Fibroblast of pulmonary artery (primary cell): ENCODE measurements around the gene CAMTA1.

Experiments used
- DNase-seq: peaks from one replicate; pipeline ENCODE4 v3.0.0-alpha.2; 2010; ENCODE audit warnings: low read depth
- H3K4me3 ChIP-seq: replicated peaks from 2 replicates; pipeline ENCODE4 v1.5.1; 2011; ENCODE audit warnings: low read depth, mild to moderate bottlenecking, control low read depth, low read length, moderate library complexity
- TF ChIP-seq, protein P1 (sequence below): IDR thresholded peaks from 2 replicates; pipeline ENCODE4 v1.5.1; 2011; ENCODE audit warnings: mild to moderate bottlenecking, control low read depth, low read length, inconsistent platforms; ENCODE audit errors: missing control alignments

The CAMTA1 gene

DNA sequence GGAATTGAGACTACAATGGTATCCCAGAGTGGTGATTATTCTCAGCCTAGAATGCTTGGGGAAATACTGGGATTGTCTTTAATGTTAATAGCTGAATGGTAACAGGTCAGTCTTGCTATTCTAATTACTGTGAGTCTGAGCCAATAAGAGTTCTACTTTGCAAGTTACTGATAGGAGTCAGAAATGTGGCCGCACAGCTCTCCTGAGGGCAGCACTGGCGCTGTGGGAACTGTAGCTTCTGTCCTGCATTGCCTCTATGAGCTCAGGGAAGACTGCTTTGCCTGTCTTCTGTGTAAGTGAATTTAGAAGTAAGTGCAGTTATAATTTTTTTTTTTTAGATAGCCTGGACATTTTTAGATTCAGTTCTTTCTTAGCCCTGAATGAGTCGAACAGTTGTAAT lies 975.8 kb downstream of the CAMTA1 start:
- TF ChIP-seq, protein P1, sequence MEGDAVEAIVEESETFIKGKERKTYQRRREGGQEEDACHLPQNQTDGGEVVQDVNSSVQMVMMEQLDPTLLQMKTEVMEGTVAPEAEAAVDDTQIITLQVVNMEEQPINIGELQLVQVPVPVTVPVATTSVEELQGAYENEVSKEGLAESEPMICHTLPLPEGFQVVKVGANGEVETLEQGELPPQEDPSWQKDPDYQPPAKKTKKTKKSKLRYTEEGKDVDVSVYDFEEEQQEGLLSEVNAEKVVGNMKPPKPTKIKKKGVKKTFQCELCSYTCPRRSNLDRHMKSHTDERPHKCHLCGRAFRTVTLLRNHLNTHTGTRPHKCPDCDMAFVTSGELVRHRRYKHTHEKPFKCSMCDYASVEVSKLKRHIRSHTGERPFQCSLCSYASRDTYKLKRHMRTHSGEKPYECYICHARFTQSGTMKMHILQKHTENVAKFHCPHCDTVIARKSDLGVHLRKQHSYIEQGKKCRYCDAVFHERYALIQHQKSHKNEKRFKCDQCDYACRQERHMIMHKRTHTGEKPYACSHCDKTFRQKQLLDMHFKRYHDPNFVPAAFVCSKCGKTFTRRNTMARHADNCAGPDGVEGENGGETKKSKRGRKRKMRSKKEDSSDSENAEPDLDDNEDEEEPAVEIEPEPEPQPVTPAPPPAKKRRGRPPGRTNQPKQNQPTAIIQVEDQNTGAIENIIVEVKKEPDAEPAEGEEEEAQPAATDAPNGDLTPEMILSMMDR = no peak
- DNase-seq = no peak
- H3K4me3 ChIP-seq = no peak overlapping the region

DNA sequence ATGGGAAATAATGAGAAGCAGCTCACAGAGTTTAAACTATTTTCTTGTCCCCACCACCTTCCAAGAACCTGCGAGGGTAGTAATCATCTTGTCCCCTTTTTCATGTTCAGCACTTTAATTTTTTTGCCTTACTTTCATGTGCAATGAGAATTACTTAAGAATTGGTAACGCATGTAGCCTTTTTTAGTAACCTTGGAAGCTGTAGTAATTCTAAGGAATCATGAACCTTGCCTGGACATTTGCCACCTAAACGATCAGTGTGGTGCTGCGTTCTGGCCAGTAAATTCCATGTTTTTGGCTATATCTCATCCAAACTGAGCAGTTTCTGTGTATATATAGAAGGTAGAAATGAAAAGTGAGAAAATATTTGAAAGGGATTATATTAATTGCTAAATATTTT lies 981.9 kb downstream of the CAMTA1 start:
- DNase-seq = no peak
- TF ChIP-seq, protein P1 = no peak
- no peak overlapping the region for H3K4me3 ChIP-seq

DNA sequence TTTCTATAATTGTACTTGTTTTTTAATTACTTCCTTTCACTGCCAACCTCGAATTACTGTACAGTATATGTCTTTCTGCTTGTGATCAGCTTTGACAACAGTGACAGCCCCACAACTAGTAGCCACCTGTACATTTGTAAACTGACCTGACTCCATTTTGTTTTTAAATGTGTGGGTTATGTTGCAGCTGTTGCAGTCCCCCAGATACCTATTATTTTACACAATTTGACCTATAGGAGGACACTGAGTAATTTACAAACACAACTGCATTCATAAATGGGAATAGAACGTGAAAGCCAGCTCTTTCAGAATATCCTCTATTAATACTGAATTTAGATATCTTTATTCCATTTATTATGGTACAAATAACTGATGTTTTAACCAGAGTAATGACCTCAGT lies 983.3 kb downstream of the CAMTA1 start:
- TF ChIP-seq, protein P1 = no peak
- DNase-seq = no peak
- H3K4me3 ChIP-seq = no peak overlapping the region

DNA sequence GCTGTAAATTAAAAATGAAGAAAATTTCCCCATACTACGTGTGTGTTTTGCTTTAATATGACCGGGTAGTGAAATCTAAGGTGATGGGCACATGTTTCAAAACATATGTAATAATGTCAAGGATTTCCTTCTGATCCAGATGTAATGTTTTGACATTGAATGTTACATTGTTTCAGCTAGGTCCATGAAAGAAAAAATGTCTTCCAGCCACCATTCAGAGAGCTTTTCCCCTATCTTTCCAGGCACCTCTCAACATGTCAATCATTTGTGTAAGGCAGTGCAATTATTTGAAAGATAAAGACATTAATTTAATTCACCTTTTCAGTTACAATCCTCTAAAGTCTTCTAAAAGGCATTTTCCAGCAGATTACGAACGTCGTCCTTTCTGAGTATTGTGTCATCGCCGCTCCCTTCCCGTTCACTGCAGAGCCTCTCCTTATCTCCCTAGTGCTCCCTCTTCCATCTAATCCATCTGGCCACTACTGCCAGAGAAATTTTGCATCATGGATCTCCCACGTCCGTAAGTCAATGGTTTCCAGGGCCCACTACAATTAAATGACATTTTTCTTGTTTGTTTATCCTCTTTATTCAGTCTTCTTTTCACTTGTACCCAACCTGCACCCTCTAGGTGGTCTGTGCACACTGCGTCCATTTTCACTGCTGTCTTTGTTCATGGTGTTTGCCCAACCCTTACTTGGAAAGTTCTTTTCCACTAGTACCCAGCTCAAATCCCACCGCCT lies 984.6 kb downstream of the CAMTA1 start:
- TF ChIP-seq, protein P1 = no peak
- H3K4me3 ChIP-seq = no peak overlapping the region

DNA sequence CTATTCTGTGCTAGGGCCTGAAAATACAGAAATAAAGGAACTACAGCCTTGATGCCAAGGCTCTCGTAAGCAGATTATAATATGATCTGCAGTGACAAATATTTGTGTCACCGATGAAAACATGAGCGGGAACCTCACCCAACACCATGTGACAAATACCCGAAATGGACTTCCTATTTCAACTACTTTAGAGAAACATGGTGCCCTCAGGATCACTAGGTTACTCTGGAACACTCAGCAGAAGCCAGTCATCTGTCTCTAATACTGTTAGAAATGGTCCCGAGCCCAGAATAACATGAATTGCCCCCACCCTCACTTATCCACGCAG lies 985.4 kb downstream of the CAMTA1 start:
- TF ChIP-seq, protein P1 = no peak
- peak overlapping the region; percentile 84 for H3K4me3 ChIP-seq
- DNase-seq = no peak

More for the DNA sequence above, 984.6 kb downstream of the CAMTA1 start:
- no peak for DNase-seq

DNA sequence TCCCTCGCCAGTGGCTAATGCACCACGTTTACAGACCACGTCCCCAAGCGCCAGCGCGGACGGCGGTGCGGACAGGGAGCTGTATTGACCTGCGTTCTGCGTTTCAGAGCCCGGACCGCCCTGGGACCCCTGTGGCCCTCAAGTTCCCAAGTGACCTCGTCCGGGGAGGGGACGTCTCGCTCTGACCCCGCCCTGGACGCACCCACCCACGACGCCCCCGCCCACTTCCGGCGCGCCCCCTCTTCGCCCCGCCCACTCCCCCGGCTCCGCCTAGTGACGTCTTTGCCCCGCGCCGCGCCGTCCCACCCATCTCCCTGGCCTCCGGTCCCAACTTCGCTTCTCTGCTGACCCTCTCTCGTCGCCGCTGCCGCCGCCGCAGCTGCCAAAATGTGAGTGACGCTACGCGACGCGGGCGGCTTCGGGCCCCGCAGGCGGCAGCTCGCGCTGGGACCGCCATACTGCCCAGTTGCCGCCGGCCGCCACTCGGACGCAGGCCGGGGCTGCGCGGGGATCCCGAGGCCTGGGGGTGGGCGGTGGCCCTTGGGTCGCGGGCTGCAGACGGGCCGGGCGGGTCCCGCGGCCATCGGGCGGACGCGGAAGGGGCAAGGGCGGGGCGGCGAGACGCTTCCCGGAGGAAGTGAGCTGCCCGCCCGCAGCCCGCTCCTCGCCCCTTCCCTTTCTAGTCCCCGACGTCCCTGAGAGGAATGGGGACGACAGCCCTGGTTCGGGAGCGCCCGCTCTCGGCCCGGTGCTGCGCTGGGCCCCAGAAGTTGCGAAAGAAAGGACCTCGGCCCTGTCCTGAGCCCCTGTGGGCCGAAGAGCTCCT lies 986.0 kb downstream of the CAMTA1 start, which contains the start of gene VAMP3:
Gene VAMP3, plus strand, starts transcription at position 300 of the 826 bp plus-strand sequence. Its CDS starts 88 bp downstream, at position 388.
- peak within 1 kb of the TSS; percentile 84 for H3K4me3 ChIP-seq
- TF ChIP-seq, protein P1 = no peak
- peak; percentile 79 for DNase-seq
